Measurements from ENCODE around the gene LMF1.
"Not testable (repeated sequence)": the region's sequence is repeated elsewhere in the genome, so short reads cannot be mapped to it uniquely, and the experiment has no call there.

LMF1 gene

DNA sequence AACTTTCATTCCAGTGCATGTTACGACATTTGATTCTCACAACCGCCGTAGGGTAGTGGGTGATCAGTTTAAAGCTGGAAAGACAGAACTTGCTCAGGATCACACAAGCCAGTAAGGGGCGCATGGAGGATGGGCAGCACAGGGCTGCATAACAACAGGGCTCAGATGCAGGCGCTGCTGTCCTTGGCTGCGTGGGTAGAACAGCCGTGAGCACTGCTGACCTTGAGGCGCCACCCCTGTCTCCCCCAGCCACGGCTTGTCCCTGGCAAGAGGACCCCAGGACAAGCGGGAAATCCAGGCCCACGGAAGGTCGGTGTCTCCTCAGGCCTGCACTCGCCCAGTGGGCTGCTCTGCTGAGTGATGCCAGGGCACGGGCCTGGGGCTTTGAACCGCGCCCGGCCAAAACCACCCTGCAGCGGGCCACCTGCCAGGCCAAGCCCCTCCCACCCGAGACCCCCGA, 84.7 kb downstream of the LMF1 start:
- in situ Hi-C loops (cut with MboI; ENCODE audit: low sequenced_read_pairs) = no loop called here

GRCh38 chr16:885391-885790, 85.4 kb downstream of the LMF1 start:
- in situ Hi-C loops (cut with MboI; ENCODE audit: low sequenced_read_pairs) = no loop called here

DNA sequence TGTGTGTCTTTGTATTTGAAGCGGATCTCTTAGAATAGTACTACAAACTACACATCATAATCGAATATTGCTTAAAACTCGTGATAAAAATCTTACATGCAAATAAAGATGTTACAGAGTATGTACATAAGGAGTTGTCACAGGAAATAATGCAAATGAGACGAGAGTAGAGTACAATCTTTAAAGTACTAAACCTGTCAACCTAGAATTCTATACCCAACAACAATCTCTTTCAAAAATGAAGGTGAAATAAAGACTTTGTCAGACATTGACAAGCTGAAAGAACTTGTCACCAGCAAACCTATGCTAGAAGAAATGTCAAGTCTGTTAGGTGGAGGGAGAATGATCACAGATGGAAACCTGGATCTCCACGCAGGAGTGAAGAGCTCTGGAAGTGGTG, 86.6 kb downstream of the LMF1 start:
- in situ Hi-C loops (cut with MboI; ENCODE audit: low sequenced_read_pairs) = no loop called here

- in situ Hi-C loops (cut with MboI; ENCODE audit: low sequenced_read_pairs) = no loop called here
Observed at GRCh38 chr16:883781-884180, 87.0 kb downstream of the LMF1 start.

DNA sequence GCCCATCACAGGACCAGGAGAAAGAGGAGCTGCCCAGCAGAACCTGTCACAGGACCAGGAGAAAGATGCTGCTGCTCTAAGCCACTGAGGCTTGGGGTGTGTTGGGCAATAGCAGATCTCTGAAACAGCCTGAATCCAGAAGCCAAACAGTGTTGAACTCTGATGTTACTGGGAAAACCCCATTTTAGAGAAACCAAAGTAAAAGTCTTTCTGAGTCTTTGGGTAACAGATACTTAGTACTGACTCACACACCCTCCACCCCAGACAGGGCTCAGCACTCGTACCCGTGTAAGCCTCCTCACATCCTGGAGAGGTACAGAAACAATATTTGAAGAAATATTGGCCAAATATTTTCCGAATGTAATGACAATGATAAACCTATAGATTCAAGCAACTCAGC, 87.4 kb downstream of the LMF1 start:
- in situ Hi-C loops (cut with MboI; ENCODE audit: low sequenced_read_pairs) = no loop called here

- in situ Hi-C loops (cut with MboI; ENCODE audit: low sequenced_read_pairs) = not testable (repeated sequence)
Observed at GRCh38 chr16:882671-883070, 88.1 kb downstream of the LMF1 start.

DNA sequence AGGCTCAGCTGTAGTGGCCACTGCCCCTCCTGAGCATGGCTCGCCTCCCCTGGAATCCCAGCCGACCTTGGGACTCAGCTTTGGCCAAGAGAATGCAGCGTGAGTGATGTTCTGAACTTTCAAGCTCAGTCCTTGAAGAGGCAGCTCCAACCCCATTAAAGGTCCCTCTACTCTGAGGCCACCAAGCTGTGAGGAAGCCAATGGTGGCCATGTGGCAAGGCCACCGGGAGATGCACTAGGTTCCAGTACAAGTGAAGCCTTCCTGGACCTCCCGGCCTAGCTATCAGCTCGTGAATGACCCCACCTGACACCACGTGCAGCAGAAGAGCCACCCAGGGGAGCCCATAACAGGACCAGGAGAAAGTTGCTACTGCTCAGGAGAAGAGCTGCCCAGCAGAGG, 88.5 kb downstream of the LMF1 start:
- in situ Hi-C loops (cut with MboI; ENCODE audit: low sequenced_read_pairs) = no loop called here

DNA sequence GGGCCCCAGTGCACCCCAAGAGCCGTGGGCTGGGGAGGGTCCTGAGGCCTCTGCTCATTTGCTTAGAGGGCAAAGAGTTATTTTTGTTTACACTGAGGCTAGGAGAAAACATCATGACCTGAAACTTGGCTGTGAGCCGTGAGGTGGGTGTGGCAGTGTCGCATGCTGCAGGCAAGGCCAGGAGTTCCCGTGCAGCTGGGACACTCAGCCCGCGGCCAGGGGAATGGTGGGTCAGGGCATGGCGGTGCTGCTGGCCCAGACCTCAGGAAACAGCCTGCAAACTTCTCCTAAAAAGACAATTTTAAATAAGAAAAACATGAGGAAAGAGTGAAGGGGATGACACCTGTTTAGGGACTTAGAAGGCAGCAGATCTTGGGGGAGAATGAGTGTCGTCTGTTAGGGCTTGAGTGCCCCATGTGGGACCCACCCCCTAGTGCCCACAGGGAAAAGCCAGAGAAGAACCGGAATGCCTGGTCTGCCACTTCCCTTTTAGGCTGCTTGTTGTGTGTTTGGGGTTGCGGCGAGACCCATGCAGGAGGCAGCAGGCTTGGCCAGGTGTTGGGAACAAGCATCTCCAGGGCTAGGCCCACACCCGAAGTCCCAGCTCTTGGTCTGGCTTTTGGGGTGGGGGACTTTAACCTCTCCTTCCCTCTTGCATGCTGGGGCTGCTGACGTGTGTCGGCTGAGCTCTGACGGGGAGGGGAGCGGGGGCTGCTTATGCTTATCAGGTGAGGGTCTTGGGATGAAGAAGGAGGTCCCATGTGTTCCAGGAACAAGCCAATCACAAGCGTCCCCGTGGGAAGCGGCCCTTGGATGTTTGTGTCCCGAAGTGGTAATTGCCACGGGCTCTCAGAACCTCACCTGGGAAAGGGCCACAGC, 89.3 kb downstream of the LMF1 start:
- in situ Hi-C loops (cut with MboI; ENCODE audit: low sequenced_read_pairs) = no loop called here

DNA sequence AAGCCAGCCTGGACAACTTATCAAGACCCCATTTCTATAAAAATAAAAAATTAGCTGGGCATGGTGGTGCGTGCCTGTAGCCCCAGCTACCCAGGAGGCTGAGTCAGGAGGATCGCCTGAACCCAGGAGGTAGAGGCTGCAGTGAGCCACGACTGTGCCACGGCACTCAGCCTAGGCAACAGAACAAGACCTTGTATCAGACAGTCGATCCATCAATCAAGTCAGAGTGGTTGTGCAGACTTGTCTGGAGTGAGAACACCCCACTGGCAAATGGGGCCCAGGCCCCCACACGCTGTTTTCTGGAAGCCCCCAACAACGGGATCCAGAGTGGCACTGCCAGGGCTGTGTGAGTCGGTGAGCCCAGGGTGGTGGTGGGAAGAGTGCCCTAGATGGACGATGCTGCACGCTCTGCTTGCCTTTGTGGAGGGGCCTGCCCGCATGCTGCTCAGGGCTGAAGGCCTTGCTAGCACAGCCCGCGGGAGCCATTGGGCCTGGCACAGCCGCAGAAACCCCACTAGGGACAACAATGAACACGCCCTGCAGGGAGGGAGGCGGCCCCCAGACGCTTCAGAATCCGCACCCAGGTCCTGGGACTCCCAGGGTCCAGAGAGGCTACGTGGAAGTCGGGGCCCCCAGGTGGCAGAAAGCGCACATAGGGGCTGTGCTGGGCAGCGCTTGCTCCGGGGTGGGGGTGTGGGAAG, 90.2 kb downstream of the LMF1 start:
- in situ Hi-C loops (cut with MboI; ENCODE audit: low sequenced_read_pairs) = no loop called here

GRCh38 chr16:879986-880385, 90.8 kb downstream of the LMF1 start:
- in situ Hi-C loops (cut with MboI; ENCODE audit: low sequenced_read_pairs) = no loop called here

GRCh38 chr16:879461-879861, 91.3 kb downstream of the LMF1 start:
- in situ Hi-C loops (cut with MboI; ENCODE audit: low sequenced_read_pairs) = no loop called here

DNA sequence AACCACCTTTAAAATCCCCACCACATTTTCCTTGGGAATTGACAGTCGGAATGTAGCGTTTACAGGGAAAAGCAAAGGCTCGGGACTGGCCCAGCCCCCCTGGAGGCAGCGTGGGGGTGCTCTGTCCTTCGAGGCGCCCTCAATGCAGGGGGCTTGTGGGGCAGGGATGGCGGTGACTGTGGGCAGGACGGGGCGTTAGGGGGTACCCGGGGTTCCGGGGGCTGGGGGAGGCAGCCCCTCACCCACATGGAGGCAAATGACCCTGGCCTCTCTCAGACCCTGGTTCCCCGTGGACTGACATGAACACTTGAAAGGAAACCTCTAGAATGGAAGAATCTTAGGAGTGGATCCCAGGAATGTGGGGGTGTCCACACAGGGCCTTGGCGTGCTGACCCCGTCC, 91.9 kb downstream of the LMF1 start:
- in situ Hi-C loops (cut with MboI; ENCODE audit: low sequenced_read_pairs) = no loop called here

DNA sequence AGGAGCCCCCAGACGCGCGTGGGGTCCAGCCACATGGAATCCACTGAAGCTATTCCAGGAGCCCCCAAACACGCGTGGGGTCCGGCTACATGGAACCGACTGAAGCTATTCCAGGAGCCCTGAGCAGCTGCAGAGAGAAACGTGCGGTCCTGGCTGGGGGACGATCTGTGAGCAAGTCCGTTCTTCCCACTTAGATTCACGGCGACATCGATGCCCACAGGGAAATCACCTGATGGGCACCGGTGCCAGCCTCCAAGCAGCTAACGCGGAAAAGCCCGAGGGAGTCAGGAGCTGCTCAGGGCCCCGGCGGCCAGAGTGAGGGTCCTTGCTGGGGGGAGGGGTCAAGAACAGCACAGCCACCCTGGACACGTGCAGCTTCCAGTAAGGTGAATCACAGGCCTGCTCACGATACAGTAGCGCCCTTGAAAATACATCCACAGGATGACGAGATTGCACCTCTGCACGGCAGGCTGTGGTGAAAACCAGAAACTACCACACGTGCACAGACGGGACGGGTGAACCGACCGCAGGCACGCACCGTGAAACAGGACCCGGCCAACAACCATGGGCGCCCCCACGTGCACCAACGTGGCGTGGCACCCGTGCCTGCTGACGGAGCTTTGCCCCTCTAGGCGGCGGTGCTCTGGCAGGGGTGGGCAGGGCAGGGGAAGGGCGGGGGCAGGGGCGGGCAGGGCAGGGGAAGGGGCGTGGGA, 92.6 kb downstream of the LMF1 start:
- in situ Hi-C loops (cut with MboI; ENCODE audit: low sequenced_read_pairs) = no loop called here

DNA sequence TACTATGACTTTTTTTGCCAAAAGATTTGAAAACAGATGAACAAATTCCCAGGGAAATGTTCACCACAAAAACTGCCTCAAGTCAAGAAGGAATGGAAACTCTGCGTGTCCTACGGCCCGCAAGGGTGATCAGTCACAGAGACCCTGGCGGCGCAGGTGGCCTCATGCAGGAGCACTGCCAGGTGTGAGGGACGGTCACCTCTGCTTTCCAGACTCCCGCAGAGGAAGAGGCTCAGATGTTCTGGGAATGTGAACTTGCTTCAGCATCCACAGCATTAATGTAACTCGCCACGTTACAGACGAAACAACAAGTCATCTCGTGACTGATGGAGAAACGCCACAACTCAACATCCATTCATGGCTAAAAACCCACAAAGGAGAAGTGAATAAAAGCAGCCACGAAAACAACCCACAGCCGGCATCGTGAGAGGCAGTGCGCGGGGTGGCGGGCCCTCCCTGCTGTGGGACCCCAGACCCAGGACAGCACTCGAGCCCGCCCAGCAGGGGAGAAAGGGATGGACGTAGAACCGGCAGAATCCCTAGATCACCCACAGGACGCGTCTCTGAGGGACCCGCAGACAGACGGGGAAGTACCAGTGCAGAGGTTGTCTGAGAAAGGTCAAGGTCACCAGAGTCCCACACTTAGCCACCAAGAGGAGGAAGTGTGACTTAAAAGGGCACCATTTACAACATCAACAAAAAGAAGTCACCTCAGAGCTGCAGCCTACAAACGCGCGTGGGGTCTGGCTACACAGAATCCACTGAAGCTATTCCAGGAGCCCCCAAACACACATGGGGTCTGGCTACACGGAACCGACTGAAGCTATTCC, 93.3 kb downstream of the LMF1 start:
- in situ Hi-C loops (cut with MboI; ENCODE audit: low sequenced_read_pairs) = no loop called here

DNA sequence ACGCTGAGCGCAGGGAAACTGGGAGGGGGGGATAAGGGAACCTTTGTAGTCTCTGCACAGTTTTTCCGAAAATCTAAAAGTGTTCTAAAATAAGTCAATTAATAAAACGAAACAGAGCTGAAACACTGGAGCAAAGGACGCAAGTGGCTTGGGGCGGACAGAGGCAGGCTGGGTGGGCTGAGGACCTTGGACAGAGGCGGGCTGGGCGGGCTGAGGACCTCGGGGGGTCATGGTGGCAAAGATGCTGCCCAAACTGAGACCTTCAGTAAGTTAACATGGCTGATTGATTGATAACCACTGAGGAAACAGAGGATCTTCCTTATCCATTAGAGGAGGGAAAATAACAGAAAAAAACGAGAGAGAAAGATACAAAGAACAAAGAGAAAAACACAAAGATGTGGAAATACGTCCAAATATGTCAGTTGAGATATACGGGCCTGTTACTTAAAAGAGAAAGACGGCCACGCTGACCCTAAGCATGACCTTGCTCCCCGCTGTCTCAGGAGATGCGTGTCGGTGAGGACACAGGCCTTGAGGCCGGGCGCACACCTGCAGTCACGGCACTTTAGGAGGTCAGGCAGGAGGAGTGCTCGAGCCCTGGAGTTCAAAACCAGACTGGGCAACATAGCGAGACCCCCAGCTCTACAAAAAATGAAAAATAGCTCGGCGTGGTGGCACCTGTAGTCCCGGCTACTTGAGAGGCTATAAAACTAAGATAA, 94.1 kb downstream of the LMF1 start:
- in situ Hi-C loops (cut with MboI; ENCODE audit: low sequenced_read_pairs) = no loop called here

GRCh38 chr16:876041-876335, 94.8 kb downstream of the LMF1 start:
- in situ Hi-C loops (cut with MboI; ENCODE audit: low sequenced_read_pairs) = no loop called here

DNA sequence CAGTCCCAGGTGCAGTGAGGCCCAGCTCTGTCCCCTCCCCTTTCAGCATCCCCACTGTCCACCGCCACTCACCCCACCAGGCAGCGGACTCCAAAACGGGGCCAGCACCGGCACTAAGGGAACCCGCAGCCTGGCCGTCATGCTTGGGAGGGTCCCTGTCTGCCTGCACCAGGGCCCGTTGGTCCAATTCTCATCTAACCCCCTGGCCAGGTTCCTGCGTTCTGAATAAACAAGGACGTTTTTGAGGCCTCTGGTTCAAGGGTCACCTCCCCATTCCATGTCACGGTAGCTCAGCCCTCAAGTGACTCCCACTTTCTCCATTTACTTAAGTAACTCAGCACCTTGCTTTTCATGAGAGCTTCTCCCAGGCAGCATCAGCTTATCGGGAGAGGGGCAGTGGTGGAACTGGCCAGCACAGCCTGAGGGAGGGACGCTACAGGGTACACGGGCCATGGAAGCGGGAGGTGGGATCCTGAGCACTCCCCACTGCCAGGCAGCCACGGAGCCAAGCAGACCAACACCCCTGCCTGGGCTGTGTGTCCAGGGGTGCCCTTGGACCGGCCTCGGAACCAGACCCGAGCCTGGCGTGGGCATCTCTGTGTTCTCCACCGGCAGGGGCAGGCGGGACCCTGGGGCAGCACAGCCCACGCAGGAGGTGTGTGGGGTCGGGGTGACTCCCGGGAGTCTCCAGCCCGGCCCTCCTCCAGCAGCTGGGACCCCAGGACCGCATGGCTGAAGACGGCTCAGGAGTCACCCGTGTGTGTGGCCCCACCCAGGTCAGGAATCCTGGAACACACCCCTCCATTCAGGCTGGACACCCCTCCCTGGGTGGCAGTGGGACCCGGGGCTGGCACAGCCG, 95.4 kb downstream of the LMF1 start:
- in situ Hi-C loops (cut with MboI; ENCODE audit: low sequenced_read_pairs) = no loop called here

- in situ Hi-C loops (cut with MboI; ENCODE audit: low sequenced_read_pairs) = no loop called here
Observed at GRCh38 chr16:874366-875181, 96.2 kb downstream of the LMF1 start.

DNA sequence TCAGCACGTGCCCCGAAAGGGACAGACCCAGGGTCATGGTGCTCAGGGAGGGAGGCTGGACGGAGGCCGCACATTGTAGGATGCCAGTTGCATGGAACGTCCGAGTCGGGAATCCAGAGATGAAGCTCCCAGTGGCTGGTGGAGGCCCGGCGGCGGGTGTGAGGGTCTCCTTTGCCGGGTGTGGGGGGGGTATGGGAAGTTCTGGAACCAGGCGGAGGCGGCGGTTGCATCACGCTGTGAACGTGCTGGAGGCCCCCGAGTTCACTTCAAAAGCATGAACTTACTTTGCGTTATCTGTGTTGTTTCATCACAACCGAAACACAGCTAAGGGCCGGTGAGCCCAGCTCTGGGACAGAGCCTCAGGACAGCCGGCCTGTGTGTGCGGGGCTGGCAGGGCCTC, 96.9 kb downstream of the LMF1 start:
- in situ Hi-C loops (cut with MboI; ENCODE audit: low sequenced_read_pairs) = no loop called here

Data from HL-60/S4 treated with retinoic acid at 250 ng/mL for 4 days and 3 days (cell line).